GM21717 (cell line): ENCODE measurements around the gene ACTN2.
"Not testable (repeated sequence)": the region's sequence is repeated elsewhere in the genome, so short reads cannot be mapped to it uniquely, and the experiment has no call there.

Source experiments
- ATAC-seq: cut with Tn5 transposase; IDR thresholded peaks from one replicate; pipeline ENCODE4 v1.9.1; 2021; ENCODE audit warnings: mild to moderate bottlenecking, moderate library complexity; ENCODE audit not compliant: unreplicated experiment

The ACTN2 gene

GRCh38 chr1:236685917-236686814, at the start of gene ACTN2:
ACTN2 (plus strand) TSS chr1:236686499; CDS start chr1:236686674, 175 bp downstream.
- peak; percentile 84 for ATAC-seq

- ATAC-seq, result no peak
Observed at GRCh38 chr1:236638945-236639344, 47.4 kb upstream of the ACTN2 start.

DNA sequence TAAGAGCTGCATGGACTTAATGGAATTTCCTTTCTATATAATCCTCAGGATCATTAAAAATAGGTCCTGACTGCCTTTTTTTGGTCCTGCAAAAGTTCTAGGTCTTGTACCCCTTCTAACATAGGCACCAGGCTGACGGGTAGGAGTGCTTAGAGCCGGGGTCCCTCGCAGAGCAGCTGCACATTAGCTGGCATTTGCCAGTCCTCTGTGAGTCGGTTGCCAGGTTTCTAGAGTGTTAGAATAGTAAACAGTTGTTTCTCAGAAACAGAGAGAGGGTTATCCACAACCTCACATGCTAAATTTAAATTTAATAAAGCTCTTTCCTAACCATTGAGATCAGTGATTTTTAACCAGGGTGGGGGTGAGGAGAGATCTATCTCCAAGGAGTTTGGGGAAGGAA, 46.6 kb upstream of the ACTN2 start:
- no peak for ATAC-seq

- no peak for ATAC-seq
Observed at GRCh38 chr1:236642763-236643162, 43.5 kb upstream of the ACTN2 start.

GRCh38 chr1:236645016-236645680, 41.2 kb upstream of the ACTN2 start:
- ATAC-seq, result no peak

- ATAC-seq, result no peak
Observed at GRCh38 chr1:236654511-236654910, 31.8 kb upstream of the ACTN2 start.

GRCh38 chr1:236654957-236655356, 31.3 kb upstream of the ACTN2 start:
- no peak for ATAC-seq

DNA sequence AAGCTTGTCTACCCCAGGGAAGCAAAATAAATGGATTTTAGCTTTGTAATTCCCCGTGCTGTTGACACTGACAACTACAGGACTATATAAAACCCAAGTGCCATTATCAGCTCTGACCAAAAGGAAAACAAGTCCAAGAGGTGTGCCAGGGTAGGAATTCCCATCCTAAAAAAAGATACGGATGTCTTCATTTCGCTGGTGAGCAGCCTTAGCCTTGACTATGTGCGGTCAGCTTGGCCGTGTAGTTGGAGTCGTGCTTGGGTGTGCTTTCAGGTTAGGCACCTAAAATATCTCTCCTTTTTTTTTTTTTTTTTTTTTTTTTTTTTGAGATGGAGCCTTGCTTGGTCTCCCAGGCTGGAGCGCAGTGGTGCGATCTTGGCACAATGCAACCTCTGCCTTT, 28.9 kb upstream of the ACTN2 start:
- ATAC-seq, result no peak

DNA sequence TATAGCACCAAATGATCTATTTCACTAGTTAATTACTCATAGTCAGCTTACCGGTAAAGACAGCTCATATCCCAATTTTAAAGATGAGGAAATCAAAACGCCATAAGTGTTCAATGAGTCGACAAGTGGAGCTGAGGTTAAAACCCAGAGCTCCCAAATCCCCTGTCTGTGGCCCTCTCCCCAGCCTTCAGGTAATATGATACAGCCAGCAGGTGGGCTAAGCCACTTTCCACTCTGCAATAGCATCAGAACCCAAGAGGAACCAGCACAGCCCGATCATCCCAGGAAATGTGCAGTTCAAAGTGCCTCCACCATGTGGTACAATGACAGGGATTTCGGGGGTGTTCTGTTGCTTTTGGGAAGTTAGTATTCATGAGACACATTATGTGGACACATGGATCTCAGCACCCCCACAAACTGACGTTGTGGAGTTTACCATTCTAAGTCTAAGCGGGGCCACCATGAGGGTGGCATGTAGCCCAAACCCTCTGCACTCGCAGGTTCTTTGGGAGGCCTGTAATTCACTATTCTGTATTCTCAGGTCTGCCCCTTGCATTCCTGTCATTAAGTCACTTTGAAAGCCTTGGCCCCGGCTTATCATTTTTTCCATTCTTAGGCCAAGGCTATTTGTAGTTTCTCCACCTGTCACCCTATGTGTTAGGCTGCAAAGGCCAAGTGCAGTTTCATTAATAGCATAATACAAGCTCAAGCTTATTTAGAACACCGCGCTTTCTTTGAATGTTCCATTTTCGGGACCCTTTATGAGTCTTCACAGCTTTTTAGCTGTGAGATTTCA, 26.3 kb upstream of the ACTN2 start:
- no peak for ATAC-seq

GRCh38 chr1:236663934-236664333, 22.4 kb upstream of the ACTN2 start:
- ATAC-seq, result no peak

- not testable (repeated sequence) for ATAC-seq
Observed at GRCh38 chr1:236668909-236669308, 17.4 kb upstream of the ACTN2 start.

DNA sequence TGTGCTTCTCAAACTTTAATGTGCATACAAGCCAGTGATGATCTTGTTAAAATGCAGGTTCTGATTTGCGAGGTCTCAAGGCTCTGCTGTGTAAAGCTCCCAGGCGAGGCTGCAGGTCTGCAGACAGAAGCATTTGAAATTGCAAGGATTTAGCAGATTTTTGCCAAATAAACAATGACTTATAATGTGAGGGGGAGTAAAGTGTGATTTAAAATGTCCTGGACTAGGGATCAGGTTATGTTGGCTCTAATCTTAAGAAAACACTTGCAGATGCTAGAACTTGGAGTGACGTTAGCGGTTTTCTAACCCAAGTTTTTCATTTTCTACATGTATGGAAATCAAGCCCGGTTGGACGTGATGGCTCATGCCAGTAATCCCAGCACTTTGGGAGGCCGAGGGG, 16.2 kb upstream of the ACTN2 start:
- ATAC-seq, result no peak

DNA sequence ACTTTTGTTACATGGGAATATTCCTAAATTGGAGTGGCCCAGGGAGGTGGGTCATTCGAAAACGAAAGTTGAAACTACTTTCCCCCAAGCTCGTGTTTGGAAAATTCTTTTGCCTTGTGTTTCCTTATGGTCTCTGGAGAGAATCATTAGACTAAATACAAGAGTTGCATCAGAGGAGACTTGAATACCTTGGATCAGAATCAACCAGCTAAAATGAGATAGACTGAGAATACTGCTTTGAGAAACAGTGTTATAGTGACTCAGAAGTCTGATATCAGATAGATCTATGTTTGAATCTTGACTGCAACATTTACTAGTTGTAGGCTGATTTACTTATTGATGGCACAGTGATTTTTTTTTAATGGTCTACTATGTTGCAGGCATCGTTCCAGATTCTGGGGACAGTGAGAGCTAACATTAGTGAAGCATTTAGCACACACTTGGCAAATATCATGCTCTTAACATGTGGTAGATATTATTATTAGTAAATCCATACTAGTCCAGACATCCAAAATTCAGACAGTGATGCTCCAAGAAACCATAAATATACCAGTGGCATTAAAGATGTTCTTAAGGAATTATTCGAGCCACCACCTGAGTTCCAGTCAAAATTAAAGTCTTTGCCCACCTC, 12.9 kb upstream of the ACTN2 start:
- ATAC-seq, result no peak

GRCh38 chr1:236677641-236678235, 8.6 kb upstream of the ACTN2 start:
- ATAC-seq, result no peak

DNA sequence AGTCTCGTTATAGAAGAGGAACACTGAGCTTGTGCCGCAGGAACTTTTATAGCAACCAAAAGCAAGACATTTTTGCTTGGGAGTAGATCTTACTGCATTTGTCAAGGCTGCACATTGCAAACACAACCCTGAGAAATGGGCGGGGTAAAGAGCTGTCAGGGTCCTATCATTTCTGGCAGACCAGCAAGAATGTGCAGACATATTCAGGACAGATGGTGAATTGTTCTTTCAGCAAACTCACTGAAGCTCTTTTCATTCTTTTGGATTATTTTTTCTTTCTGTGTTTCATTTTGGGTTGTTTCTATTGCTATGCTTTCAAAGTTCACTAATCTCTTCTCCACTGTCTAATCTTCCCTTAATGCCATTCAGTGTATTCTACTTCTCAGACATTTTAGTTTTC, 5.1 kb upstream of the ACTN2 start:
- ATAC-seq, result no peak

- ATAC-seq, result no peak
Observed at GRCh38 chr1:236685205-236685916, 938 bp upstream of the ACTN2 start.

DNA sequence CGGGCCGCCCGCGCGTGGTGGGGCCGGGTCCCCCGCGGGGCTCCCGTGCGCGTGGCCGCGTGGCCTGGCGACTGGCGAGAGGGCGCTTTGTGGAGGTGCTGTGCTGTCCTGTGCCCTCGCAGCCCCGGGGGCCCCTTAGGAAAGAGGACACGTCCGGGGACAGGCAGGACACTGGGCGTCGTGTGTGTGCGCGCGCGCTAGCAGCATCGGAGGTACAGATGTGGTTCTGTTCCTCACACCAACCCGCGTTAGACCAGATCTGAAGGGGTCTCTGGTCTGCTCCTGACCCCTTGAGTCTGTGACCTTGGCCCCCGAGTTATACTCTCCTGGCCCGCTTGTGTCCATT, 489 bp downstream of the ACTN2 start:
- no peak for ATAC-seq

- ATAC-seq, result no peak
Observed at GRCh38 chr1:236687273-236687672, 974 bp downstream of the ACTN2 start.

DNA sequence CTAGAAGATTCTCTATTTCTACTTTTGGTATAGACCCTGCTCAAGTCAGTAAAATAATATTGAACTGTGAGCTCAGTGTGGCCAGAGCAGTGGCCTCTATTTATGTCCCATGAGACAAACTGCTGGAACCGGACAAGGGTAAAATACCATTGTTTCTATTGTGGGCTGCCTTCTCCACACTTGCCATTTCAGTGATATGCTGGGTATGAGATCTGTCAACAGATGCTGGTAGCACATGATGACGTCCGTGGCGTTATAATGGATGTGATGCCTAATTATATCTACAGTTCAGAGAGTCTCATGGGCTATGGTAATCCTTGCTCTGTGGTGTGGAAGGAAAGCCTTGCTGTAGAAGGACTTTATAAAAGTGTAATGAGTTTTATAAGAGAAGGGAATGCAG, 2.4 kb downstream of the ACTN2 start:
- no peak for ATAC-seq
